Gastroesophageal sphincter (tissue), 4 donors: ENCODE results near the gene ATP6V1C2. TPM values are rescaled to one million over a fixed set of nuclear protein-coding genes. Genes with fewer than 3 reads are reported as not detected.

ENCODE experiments used
- ATAC-seq: fragments of 150-250 bp; one replicate; pipeline ENCODE4 v1.9.1; 2016; ENCODE audit warnings: mild to moderate bottlenecking, moderate library complexity
- H3K27ac ChIP-seq, 4 donors: fragments of 200-600 bp; sonication (generic) in 3 of 4; 1 replicate in 3 of 4; 2 replicates in 1 of 4; pipeline ENCODE4 v1.5.1; 2016 to 2019
- H3K27me3 ChIP-seq: fragments of 200-600 bp; sonication (generic); one replicate; pipeline ENCODE4 v1.5.1; 2019
- H3K36me3 ChIP-seq, 2 donors: fragments of 200-600 bp; sonication (generic); one replicate each; pipeline ENCODE4 v1.5.1; 2019; ENCODE audit warnings: control low read depth in 1 of 2
- H3K4me1 ChIP-seq, 3 donors: fragments of 200-600 bp; sonication (generic); 1 replicate in 2 of 3; 2 replicates in 1 of 3; pipeline ENCODE4 v1.5.1; 2016 to 2019; ENCODE audit warnings: control low read depth in 2 of 3
- H3K4me3 ChIP-seq, 2 donors: fragments of 200-600 bp; sonication (generic); one replicate each; pipeline ENCODE4 v1.5.1; 2019; ENCODE audit warnings: mild to moderate bottlenecking in 1 of 2, moderate library complexity in 1 of 2
- H3K9me3 ChIP-seq, 3 donors: fragments of 200-600 bp; sonication (generic); one replicate each; pipeline ENCODE4 v1.5.1; 2017 to 2019; ENCODE audit warnings: control low read depth in 2 of 3
- CTCF ChIP-seq, 4 experiments: fragments of 200-600 bp in 2 of 4; fragments of 450-650 bp in 2 of 4; sonication (generic) in 1 of 4; IDR thresholded peaks; one replicate each; pipeline ENCODE4 v1.5.1; 2017 to 2019; ENCODE audit warnings: antibody characterized with exemption in 4 of 4, mild to moderate bottlenecking in 2 of 4, moderate library complexity in 2 of 4
- EP300 ChIP-seq: sonication (generic); formaldehyde crosslinking; IDR thresholded peaks from one replicate; pipeline ENCODE4 v1.6.1; 2017; ENCODE audit warnings: antibody characterized with exemption, mild to moderate bottlenecking
- POLR2A ChIP-seq, 2 donors: fragments of 450-650 bp; IDR thresholded peaks; one replicate each; pipeline ENCODE4 v1.6.1; 2017; ENCODE audit warnings: antibody characterized with exemption in 2 of 2, mild to moderate bottlenecking in 2 of 2, moderate library complexity in 1 of 2
- POLR2AphosphoS5 ChIP-seq: sonication (generic); formaldehyde crosslinking; IDR thresholded peaks from one replicate; pipeline ENCODE4 v1.6.1; 2017; ENCODE audit warnings: antibody characterized with exemption
- WGBS, 2 donors: methylation state at CpG; one replicate each; pipeline ENCODE4 v1.1.5; 2018; ENCODE audit warnings: low coverage in 1 of 2; 5-methylcytosine and 5-hydroxymethylcytosine counted together
- total RNA-seq, 4 donors: library from RNA; depleted of rRNA; stranded (reverse); fragments of >200 nt; gene quantifications; one replicate each; pipeline ENCODE4 v1.1.0, GENCODE V29; 2016

The ATP6V1C2 gene
- total RNA-seq, 4 donors from 2014 or later, result 0.42 to 0.45 TPM; not detected in 2

- no peak overlapping the region for H3K27ac ChIP-seq
- H3K9me3 ChIP-seq, result no peaks in the 10 kb centered on the region
- ATAC-seq, result no peak
- no peaks in the 10 kb centered on the region for H3K4me1 ChIP-seq
- WGBS, 2 donors, result 81 to 89% methylated on average over 2 of the region's 2 CpGs
- H3K4me3 ChIP-seq, result no peak overlapping the region
- no peaks in the 10 kb centered on the region for H3K27me3 ChIP-seq
- H3K36me3 ChIP-seq, result peaks cover 0 to 74% of the 10 kb centered on the region in 2 donors
- no peak for TF ChIP-seq POLR2A (IDR thresholded peaks at IDR 0.05)
- TF ChIP-seq POLR2AphosphoS5, result no peak
- TF ChIP-seq EP300, result no peak
These were observed 40.5 kb upstream of the ATP6V1C2 start for GRCh38 chr2:10680957-10681356.

- H3K27ac ChIP-seq, result no peak overlapping the region
- ATAC-seq, result no peak
- H3K4me3 ChIP-seq, result no peak overlapping the region
- peaks cover 0 to 28% (median 21%) of the 10 kb centered on the region in 3 donors for H3K4me1 ChIP-seq
- H3K27me3 ChIP-seq, result no peaks in the 10 kb centered on the region
- H3K36me3 ChIP-seq, result peaks cover 0 to 27% of the 10 kb centered on the region in 2 donors
- no peak for TF ChIP-seq EP300
- no peak for TF ChIP-seq CTCF (IDR thresholded peaks at IDR 0.05)
- no peak for TF ChIP-seq POLR2A (IDR thresholded peaks at IDR 0.05)
- TF ChIP-seq POLR2AphosphoS5, result no peak
- 50% methylated on average over 4 to 5 of the region's 5 CpGs for WGBS, 2 donors
- H3K9me3 ChIP-seq, result no peaks in the 10 kb centered on the region
These were observed 35.2 kb upstream of the ATP6V1C2 start for GRCh38 chr2:10686176-10686730.

- H3K27ac ChIP-seq, result peak overlapping the region; percentile 85 to 91 (median 90)
- peaks cover 0 to 28% (median 21%) of the 10 kb centered on the region in 3 donors for H3K4me1 ChIP-seq
- TF ChIP-seq POLR2AphosphoS5, result no peak
- TF ChIP-seq CTCF (IDR thresholded peaks at IDR 0.05), result no peak
- no peak for TF ChIP-seq EP300
- TF ChIP-seq POLR2A (IDR thresholded peaks at IDR 0.05), result no peak
- peaks cover 0 to under 1% of the 10 kb centered on the region in 2 donors for H3K36me3 ChIP-seq
- no peaks in the 10 kb centered on the region for H3K27me3 ChIP-seq
- ATAC-seq, result peak; percentile 47
- 3 to 14% methylated on average over 6 to 12 of the region's 27 CpGs for WGBS, 2 donors
- no peaks in the 10 kb centered on the region for H3K9me3 ChIP-seq
- H3K4me3 ChIP-seq, result peak overlapping the region; percentile 71 to 97
These were observed 32.3 kb upstream of the ATP6V1C2 start for GRCh38 chr2:10688921-10689807.

- 86 to 92% methylated on average over 1 to 2 of the region's 6 CpGs for WGBS, 2 donors
- no peaks in the 10 kb centered on the region for H3K27me3 ChIP-seq
These were observed 29.9 kb upstream of the ATP6V1C2 start for GRCh38 chr2:10691521-10691920.

More at GRCh38 chr2:10691521-10691920, 29.9 kb upstream of the ATP6V1C2 start:
- H3K4me1 ChIP-seq, result peaks cover 0 to 28% (median 21%) of the 10 kb centered on the region in 3 donors
- no peak for ATAC-seq
- no peak overlapping the region for H3K4me3 ChIP-seq
- TF ChIP-seq EP300 (no peak), POLR2AphosphoS5 (no peak), CTCF (IDR thresholded peaks at IDR 0.05) (no peak), POLR2A (IDR thresholded peaks at IDR 0.05) (no peak)
- H3K27ac ChIP-seq, result no peak overlapping the region
- H3K36me3 ChIP-seq, result no peaks in the 10 kb centered on the region
- H3K9me3 ChIP-seq, result no peaks in the 10 kb centered on the region
